Anterior cingulate cortex (tissue), 58 donors: ENCODE measurements around the gene SRBD1.

Experiments used
- DNase-seq, 58 donors: peaks; one replicate each; lab custom pipeline; 2025; lab: John Stamatoyannopoulos, UW

Gene SRBD1

DNA sequence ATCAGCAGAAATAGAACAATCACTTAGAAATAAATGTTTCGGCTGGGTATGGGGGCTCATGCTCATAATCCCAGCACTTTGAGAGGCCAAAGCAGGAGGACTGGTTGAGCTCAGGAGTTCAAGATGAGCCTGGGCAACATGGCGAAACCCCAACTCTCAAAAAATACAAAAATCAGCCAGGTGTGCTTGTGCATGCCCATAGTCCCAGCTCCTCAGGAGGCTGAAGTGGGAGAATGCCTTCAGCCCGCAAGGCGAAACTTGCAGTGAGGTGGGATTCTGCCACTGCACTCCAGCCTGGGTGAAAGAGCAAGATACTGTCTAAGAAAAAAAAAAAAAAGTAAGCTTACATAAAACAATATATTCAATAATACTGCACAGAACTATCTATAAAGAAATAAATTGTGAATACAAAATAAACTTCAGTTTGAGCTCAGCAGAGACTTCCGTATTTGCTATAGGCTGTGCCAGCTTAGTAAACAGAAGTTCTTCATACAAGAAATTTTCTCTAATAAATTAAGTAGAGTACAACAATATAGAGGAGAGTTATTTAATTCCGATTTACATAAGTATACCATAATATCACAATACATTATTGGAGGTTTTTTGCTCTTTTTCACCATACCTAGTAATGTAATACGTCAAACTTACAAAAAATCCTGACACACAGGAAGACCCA is 43.6 kb downstream of the SRBD1 start:
- DNase-seq: no peak

DNA sequence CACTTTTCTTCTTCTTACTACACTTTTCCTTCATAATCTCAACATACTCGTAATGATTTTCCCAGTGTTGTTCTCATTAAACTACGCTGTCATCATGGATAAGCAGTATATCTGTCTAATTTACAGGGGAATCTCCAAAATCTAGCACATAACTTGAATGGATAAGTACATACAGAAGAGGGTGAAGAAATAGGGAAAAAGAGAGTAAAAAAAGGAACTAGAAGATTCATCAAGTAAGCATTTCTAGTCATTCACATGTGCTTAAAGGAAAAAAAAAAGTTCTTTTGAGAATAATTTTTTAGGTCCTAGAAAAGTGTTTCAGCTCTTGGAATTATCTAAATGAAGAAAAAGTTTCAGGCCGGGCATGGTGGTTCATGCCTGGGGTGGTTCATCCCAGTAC is 51.6 kb downstream of the SRBD1 start:
- no peak for DNase-seq

DNA sequence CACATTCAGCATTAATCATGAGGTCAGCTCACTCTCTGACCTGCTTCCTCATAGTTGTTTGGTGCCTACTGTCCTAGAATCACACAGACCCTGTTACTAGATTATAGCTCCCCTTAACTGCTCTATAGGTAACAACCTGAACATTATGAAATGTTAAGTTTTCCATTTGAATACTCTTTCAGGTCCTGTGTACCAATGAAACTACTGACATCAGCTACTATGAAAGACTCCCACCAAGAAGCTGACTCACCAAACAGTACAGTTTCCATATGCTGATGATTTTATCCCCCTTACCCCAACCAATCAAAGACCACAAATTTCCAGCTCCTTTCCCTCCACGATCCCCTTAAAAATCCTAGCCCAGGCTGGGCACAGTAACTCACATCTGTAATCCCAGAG is 56.3 kb downstream of the SRBD1 start:
- DNase-seq: no peak

DNA sequence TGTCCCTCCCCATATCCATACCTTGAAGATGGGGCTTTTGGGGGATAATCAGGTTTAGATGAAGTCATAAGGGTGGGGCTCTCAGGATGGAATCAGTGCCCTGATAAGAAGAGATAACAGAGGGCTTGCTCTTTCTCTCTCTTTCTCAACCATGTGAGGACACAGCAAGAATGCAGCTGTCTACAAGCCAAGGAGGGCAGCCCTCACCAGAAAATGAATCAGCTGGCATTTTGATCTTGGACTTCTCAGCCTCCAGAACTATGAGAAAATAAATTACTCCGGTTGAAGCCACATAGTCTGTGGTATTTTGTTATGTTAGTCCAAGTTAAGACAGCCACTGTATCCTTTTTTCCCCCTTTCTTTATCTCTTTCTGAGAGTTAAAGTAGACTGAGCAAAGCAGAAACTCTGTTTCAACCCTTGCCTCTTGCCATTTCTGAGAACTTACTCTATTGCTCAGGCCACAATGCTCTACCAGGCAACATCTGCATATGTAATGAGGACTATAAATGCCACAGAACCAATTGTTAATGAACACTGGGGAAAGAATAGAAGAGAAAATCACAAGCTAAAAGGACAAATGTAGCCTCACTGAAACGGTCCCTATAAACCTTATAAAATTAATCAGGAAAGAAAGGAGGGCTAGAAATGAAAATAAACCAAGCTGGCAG is 56.9 kb downstream of the SRBD1 start:
- no peak for DNase-seq

DNA sequence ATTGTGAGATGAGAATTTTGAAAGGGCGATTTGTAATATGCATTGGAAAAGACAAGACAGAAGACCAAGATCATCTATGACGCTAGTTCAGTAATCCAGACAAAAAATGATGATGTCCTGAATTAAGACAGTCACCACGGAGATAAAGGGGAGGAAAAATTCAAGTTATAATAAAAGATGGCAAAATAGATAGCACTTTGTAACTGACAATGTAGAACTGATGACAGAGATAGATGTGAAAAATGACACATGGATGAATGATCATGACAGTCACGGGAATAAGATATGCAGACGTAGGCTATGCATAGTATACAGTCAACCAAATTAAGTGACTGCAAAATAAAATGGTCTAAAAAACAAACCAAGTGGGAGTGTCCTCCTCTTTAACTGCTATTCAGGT is 59.2 kb downstream of the SRBD1 start:
- no peak for DNase-seq

DNA sequence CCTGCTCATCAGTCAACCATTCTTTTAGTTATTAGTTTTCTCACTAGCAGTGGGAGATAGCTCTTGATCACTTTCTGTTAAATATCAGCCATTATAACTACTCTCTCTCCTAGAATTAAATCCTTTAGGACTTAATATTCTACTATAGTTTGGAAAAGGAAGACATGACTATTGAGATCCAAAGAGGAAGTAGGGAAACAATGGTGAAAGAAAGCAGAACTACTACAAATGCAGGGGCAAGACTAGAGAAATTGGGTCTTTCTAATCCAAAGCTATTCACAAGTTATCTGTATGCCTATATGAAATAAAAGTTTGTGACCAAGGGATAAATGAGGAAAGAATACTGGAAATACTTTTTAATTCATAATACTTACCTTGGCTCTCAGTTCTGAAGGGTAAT is 65.1 kb downstream of the SRBD1 start:
- no peak for DNase-seq

DNA sequence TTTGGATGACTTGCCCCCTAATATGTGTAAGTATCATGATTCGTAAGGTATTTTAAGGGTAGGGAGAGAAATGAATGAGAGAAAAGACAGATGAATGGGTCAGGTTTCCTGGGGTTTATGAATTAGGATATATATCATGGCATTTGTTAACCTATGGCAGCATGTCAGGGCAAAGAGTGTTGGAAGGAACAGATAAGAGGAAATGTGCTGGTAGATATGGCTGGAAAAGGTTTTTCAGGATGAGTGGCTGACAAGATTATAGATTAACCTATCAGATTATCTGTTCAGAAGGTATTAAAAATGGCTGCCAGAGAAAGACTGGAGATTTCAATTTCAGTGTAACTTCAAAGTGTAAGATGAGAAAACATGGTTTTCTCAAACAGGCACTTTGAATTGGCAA is 67.8 kb downstream of the SRBD1 start:
- no peak for DNase-seq

DNA sequence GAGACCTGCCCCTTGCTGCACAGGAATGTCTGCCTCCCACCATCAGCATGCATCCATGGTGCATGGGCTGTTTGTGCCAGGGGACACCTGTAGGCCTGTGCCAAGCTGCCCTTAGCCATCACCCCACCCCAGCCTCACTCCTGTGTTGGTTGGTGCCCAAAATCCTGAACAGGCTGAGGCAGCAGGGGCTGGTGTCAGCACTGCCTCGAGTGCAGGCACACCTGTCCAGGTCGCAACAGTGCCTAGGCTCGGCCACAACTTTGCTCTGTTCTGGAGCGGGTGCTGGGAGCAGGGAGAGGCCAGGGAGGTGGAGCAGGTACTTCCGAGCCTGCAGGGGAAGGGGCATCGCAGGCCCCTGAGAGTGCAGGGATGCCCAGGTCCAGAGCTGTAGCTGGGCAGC is 69.1 kb downstream of the SRBD1 start:
- no peak for DNase-seq

DNA sequence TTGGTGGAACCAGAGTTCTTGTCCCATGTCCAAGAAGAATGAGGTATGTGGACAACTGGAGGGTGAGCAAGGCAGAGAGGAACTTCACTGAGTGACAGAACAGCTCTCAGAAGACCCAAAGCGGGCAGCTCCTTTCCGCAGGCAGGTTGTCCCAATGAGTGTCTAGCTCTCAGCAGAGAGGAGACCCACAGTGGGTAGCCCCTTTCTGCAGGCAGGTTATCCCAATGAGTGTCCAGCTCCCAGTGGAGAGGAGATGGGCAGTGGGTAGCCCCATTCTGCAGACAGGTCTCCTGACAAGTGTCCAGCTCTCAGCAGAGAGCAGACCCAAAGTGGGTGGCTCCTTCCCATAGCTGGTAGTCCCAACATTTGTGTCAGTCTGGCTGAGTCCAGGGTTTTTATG is 69.6 kb downstream of the SRBD1 start:
- no peak for DNase-seq

DNA sequence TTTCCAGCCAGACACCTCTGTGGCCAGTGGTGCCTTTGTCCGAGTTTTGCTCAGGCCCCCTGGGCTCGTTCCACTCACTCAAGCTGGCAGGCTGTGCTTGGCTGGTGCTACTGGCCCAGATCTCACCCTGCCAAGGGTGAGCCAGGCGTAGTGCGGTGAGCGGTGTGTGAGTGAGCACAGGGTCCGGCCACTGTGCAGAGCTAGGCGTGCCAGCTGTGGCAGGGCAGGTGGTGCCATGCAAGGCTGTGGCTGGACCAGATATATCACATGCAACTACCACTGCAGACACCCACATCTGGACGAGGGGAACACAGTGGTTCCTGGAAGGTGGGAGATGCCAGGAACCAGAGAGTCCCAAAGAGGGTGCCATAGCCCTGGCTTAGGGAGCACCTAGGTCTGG is 70.1 kb downstream of the SRBD1 start:
- no peak for DNase-seq

DNA sequence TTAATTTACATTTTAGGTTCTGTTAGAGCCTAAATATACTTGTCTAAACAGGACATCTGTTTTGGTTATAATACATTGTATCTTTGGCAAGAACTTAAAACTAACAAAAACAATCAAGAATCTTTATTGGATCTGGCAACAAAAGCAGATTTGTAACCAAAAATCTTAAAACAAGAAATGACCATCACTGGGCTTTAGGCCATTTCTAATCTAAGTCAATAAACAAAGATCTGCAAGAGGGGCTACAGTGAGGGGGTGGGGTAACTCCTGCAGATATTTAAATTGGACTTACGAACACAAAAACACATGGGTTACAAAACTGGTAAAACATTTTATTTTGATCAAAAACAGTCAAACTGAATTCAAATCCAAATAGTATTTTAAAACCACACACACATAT is 77.3 kb downstream of the SRBD1 start:
- no peak for DNase-seq

DNA sequence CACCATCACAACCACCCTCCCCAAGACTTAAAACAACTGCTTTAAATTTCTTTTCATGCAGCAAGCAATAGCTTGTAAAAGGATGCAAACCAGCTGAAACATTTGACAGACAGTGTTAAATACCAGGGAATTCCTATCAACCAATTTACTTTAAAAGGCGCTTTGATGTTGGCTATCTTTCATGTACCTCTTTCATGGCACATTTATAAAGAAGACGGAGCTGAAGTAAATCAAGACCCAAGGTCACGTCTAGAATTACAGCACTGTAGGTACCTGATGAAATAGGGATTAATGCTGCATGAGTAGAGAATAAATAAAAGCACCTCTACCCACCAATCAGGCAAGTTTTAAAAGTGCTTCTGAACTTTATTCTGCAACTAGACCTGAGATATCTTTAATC is 78.9 kb downstream of the SRBD1 start:
- no peak for DNase-seq

DNA sequence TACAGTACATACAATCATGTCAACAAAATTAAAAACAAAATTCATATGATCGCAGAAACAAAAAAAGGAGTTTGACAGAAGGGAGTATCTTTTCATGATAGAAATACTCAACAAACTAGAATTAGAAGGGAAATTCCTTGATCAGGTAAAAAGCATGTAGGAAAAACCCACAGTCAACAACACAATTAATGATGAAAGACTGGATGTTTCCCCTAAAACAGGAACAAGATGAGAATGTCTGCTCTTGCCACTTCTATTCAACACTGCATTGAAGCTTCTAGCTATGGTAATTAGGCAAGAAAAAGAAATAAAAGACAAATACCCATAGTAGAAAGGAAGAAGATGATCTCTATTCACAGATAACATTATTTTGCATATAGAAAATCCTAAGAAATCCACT is 87.1 kb downstream of the SRBD1 start:
- no peak for DNase-seq

DNA sequence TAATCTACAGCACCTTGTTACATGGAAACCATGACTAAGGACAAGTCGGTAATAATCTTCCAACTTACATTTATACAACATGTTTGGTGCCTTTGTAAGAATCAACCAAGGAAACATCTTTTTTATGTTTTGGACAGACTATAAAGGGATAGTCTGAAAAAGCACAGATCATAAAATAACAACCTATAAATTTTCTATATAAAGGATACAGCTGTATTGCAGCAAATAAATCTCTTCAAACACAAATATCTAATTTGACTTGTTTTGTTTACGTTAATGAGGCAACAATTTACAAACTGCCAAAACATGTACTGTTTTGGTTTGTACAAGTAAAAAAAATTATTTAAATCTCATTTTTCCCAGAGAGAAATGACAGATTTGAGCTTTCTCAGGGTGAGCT is 92.5 kb downstream of the SRBD1 start:
- no peak for DNase-seq

DNA sequence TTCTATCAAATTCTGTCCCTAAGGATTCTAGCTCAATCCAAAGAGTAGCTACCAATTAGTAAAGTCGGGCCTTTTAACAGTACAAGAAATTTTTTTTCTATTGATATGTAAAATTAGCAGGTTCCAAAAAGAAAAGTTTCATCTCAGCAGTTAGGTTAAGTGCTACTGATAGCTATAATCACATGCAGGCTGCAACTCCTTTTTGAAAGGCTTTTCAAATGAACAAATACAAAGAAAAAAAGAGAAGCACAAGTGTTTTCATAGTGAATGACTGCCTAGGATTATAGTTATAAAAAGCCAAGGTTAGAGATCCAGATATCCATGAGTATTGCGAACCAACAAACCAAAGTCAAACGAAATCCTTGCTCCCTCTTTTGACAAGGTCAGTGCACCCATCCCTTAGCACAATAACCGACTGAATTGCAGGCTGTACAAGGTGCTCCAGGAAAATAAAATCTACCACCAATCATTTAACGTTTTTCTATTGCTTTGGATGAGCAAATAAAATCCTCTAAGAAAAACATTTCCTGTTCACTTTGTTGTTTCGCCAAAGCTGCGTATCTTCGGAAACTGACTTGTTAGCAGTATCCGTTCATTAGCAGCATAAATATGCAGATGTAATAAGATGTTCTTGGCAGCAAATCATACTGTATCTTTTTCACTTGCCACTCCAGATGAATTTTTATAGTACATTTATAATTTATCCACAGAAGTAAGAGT is 100.2 kb downstream of the SRBD1 start:
- DNase-seq: no peak

DNA sequence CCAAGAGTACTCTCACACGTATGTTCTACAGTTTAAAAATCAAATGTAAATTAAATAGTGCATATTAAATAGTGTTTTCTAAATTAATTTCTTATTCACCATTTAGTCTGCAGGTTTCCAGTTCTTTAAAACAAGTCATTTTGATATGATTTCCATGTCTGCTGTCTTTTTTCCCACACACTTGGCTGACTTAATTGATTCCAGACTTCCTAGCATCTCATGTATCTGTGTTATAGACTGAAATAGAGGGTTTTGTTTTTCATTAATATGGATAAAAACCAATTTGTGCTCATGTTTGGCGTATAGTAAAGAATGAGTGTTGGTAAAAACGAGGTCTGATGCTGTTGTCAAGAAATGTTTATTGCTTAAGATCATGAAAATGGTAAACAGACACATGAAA is 104.3 kb downstream of the SRBD1 start:
- DNase-seq: no peak

DNA sequence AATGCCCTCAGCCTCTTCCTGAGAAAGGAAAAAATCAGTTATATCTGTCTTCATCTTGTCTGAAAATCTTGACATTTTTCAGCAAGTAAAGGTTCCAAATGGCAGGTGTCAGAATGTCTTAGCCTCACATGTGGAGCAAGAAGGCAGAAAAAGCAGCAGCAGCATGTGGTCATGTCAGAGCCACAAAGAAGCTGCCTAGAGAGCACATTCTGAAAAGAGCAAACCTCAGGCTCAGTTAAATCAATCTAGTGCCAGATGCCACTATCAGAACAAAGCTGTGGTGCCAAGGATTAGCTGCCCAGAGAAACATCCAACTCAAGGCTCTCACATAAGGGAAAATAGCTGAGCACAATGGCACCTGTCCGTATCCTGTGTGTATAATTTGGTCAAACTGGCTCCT is 105.9 kb downstream of the SRBD1 start:
- DNase-seq: no peak

DNA sequence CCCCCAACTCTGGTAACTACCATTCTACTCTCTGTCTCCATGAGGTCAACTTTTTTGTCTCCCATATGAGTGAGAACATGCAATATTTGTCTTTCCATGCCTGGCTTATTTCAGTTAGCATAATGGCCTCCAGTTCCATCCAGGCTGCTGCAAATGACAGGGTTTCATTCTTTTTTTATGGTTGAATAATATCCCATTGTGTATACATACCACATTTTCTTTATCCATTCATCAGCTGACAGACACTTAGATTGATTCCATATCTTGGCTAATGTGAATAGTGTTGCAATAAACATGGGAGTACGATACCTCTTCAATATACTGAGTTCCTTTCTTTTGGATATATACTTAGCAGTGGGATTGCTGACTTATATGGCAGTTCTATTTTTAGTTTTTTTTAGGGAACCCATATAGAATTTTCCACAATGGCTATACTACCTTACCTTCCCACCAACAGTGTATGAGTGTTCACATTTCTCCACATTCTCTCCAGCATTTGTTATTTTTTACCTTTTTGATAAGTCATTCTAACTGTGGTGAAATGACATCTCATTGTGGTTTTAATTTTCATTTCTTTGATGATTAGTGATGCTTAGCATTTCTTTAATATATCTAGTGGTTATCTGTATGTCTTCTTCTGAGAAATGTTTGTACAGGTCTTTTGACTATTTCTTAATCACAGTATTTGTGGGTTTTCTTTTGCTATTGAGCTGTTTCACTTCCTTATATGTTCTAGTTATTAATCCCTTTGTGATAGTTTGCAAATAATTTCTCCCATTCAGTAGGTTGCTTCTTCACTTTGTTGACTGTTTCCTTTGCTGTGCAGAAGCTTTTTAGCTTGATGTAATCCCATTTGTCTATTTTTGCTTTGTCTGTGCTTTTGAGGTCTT is 112.2 kb downstream of the SRBD1 start:
- DNase-seq: no peak

DNA sequence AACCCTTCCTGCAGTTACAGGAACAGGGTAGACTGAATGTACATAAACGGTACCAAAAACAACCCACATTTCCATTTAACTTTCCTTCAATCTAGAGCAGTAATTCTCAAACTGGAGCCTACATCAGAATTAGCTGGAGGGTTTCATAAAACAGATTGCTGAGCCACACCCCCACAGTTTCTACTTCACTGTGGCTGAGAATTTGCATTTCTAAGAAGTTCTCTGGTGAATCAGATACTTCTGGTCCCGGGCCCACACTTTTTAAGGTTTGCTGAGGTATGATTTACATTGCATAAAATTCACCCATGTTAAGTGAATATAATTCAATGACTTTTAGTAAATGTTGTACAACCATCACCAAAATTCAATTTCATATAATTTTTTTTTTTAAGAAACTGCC is 113.7 kb downstream of the SRBD1 start:
- DNase-seq: peak in 13 of 58 donors; percentile 1 to 58 (median 13)

DNA sequence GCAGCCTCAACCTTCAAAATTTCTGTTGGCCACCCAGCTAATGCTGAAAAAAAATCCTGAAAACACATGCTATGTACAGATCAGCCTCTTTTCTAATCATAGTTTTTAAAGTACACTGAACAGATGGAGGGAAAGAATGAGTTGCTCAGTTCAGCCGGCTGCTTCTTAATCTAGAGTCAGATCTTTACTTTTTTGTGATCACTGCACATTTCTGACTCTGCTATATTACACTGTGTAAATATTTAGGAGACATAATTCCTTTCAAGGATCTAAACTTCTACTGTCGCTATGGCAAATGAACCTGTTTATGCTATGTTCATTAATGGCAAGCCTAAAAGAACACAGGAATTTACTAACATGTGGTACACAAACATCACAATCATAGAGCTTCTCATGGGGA is 114.2 kb downstream of the SRBD1 start:
- peak in 1 of 58 donors; percentile 1 for DNase-seq

DNA sequence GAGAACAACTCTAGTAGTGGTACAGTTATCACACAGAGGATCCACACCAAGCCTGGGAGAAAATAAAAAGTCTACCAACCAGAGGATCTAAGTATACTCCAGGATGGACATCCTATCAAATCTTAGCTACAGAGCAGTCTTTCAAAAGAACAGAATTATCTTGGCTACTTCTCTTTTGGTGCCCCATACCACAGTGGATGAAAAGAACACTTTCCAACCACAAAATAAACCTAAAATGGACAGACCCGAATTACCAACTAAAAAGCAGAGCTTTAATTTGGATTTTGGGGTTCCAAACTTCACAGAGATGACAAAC is 116.1 kb downstream of the SRBD1 start:
- DNase-seq: no peak
